Stimulated activated CD4-positive, alpha-beta T cell treated with anti-CD3 and anti-CD28 coated beads, Interleukin-2, amount 100 ng/mL, for 24 hours (primary cell): ENCODE measurements around the gene C10orf105.
A peak's percentile ranks its signal among the peaks of the same experiment; 100 is the strongest.

Experiments used
- DNase-seq, 2 donors: peaks; one replicate each; pipeline ENCODE4 v3.0.0-alpha.2; 2020

C10orf105 gene

GRCh38 chr10:71719464-71720201, at the start of gene C10orf105:
C10orf105 (minus strand) TSS chr10:71719778; CDS start chr10:71716337, 3,441 bp downstream.
- DNase-seq, result no peak

- no peak for DNase-seq
Measured at GRCh38 chr10:71767420-71768035, 48.0 kb upstream of the C10orf105 start.

- DNase-seq, result no peak
Measured at GRCh38 chr10:71766717-71767419, 47.3 kb upstream of the C10orf105 start.

GRCh38 chr10:71765906-71766716, 46.5 kb upstream of the C10orf105 start:
- DNase-seq, result no peak

GRCh38 chr10:71765176-71765904, 45.8 kb upstream of the C10orf105 start:
- DNase-seq, result no peak

- DNase-seq, result no peak
Measured at GRCh38 chr10:71763352-71764127, 44.0 kb upstream of the C10orf105 start.

GRCh38 chr10:71762324-71762723, 42.7 kb upstream of the C10orf105 start:
- DNase-seq, result no peak

GRCh38 chr10:71761541-71762113, 42.0 kb upstream of the C10orf105 start:
- DNase-seq, result no peak

GRCh38 chr10:71761105-71761511, 41.5 kb upstream of the C10orf105 start:
- peak; percentile 47 to 63 for DNase-seq

- no peak for DNase-seq
Measured at GRCh38 chr10:71757399-71757922, 37.9 kb upstream of the C10orf105 start.

- DNase-seq, result no peak
Measured at GRCh38 chr10:71756311-71757191, 37.0 kb upstream of the C10orf105 start.

- DNase-seq, result no peak
Measured at GRCh38 chr10:71755179-71755879, 35.8 kb upstream of the C10orf105 start.

GRCh38 chr10:71754562-71754961, 35.0 kb upstream of the C10orf105 start:
- no peak for DNase-seq

- DNase-seq, result no peak
Measured at GRCh38 chr10:71753960-71754505, 34.5 kb upstream of the C10orf105 start.

- no peak for DNase-seq
Measured at GRCh38 chr10:71753091-71753959, 33.7 kb upstream of the C10orf105 start.

GRCh38 chr10:71752391-71753090, 33.0 kb upstream of the C10orf105 start:
- DNase-seq, result no peak
